ENCODE measurements around the gene CDKN3.
"Not testable (repeated sequence)": the region's sequence is repeated elsewhere in the genome, so short reads cannot be mapped to it uniquely, and the experiment has no call there.

Gene CDKN3

DNA sequence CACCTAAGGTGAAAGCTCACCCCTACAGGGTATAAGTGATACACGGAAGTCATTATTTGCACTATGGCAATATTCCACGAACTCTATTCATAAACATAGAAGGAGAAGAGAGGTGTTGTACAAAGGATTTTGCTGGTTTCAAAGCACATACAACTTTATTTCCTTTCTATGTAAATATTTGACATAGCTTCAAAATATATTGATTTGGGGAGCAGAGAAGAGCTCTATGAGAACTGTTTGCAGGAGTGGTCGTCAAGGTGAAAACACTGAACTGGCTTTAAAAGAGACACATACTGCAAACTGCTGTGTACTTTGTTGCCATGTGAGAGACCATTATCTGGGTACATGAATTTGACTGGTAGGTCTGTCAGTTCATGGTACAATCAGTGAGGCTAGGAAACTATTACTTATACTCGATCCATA is 27.7 kb downstream of the CDKN3 start:
- no peak for DNase-seq (ENCODE audit: low read depth)

DNA sequence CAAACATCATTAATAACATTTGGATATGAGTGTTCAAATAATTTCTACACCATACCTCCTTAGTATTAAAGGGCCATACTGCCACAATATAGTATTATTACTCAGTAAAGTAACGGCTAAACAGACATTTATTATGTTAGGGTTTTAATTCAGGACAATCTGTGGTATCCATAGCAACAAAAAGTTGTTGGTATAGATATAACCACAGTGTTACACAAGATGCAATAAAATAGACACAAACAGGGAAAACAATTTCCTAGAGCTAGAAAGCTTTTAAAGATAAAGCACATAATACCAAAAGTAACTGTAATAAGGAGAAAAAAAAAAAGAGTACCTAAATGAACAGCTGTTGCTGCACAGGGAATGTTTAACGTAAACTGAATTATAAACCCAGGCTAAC is 28.3 kb downstream of the CDKN3 start:
- DNase-seq (ENCODE audit: low read depth): no peak

DNA sequence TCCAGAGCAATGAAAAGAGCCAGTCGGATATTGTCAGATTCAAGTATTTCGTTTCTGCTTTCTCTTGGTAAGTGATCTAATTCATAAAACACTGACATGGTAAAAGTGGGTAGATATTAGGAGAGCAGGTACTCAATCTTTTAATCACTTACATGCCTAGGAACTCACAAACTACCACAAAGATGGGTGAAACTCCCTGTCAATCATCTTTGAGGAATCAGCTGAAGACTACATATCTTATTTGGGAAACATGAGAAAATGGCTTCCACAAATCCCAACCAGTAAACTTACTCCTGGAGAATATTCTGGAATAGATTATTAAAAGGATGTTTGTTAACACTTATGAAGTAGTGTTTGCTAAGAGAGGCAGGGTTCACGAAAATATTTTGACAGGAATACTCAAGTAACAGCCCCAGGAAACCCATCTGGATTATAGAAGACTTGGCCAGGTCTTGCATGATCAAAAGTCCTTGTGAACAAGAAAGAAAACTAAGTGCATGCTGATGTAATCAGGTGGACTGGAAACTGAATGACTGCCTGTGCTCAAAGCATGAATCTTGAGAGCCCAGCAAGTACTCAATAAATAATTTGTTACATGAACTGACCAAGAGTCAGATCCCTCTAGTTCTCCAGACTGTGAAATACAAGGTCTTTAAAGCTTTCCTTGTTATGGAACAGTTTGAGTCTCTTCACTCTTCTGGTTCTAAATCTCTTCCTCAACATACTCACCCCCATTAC is 28.9 kb downstream of the CDKN3 start:
- no peak for DNase-seq (ENCODE audit: low read depth)

DNA sequence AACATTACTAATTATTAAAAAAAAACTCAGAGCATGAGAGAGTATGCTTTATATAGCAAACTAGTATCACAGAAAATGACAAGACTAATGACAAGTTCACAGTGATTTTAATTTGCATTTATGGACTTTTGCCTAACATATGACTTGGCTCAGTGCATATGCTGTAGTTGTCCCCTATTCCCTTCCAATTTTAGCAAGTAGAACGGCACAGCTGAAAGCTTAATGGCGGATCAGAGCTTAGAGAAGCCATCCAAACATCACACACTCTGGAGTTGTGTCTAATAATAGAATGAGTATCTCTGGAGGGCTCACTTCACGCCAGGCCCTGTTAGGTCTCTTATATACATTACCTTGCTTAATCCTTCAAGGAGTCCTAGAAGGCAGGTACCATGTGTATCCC is 31.1 kb downstream of the CDKN3 start:
- DNase-seq (ENCODE audit: low read depth): no peak

DNA sequence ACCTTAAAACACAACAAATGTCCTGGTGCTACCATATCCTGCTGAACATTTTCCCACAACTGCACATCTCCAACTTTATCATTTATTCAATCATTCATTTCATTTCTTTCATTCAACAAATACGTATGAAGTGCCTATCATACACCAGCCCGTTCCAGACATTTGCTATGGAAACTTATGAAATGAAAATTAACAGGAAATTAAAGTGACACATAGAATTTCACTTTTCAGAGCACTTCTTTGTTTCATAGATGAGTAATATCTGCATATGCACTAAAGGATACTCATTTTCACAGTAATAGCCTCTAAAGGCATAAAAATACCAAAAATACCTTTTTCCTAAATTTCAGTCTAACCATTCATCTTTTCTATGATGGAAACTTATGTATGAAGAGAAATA is 31.7 kb downstream of the CDKN3 start:
- no peak for DNase-seq (ENCODE audit: low read depth)

DNA sequence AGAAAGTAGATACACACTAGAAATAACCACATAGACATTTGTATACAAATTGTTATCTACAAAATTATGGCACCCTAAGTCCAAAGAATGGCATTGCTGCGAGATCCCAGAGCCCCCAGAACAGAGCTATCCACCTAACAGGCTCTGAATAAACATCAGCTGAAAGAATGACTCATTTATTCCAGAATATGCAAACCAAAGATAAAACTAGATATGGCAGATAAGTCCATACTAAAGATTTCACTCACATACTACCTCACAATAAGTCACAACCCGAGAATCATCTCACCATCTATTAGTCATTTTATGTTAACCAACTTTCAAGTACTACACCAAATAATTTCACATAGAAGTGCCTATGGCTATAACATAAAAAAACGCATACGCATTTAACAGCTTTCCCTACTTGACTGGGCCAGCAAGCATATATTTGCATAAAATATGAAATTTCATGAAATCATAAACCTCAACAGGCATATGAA is 38.7 kb downstream of the CDKN3 start:
- DNase-seq (ENCODE audit: low read depth): no peak

DNA sequence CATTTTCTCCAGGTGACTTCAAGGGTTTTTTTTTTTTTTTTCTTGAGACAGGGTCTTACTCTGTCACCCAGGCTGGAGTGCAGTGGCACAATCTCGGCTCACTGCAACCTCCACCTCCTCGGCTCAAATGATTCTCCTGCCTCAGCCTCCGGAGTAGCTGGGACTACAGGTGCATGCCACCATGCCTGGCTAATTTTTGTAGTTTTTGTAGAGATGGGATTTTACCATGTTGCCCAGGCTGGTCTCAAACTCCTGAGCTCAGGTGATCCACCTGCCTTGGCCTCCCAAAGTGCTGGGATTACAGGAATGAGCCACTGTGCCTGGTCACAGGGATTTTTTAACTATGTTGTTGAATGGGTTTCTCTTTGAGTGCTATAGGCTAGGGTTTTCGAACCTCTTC is 41.1 kb downstream of the CDKN3 start:
- not testable (repeated sequence) for DNase-seq (ENCODE audit: low read depth)

DNA sequence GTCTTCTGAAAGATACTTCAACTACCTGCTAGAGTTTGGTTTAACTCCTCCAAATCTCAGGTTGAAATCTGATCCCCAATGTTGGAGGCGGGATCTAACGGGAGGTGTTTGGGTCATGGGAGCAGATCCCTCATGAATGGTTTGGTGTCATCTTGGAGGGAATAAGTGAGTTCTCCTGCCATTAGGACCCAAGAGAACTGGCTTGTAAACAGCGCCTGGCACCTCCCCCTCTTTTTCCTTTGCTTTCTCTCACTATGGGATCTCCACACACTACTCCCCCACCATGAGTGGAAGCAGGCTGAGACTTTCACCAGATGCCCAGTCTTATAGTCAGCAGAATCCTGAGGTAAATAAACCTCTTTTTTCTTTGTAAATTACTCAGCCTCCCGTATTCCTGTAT is 41.9 kb downstream of the CDKN3 start:
- DNase-seq (ENCODE audit: low read depth): no peak

DNA sequence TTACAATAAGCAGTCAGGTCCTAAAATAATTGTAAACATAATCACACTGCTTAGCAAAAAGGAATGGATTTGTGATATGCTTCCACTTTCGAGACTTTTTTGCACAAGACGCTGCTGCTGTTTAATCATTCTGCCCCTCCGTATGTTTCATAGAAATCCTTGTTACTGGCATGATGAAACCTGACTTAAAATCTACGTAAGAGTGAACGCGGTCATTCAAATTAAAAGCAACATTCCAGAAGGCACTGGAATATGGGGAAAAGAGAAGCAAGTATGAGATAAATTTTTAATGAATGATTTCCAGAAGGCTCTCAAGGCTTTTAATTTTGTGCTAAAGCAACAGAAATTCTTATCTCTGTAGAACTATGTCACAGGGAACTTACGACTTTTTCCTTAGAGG is 43.2 kb downstream of the CDKN3 start:
- DNase-seq (ENCODE audit: low read depth): no peak

DNA sequence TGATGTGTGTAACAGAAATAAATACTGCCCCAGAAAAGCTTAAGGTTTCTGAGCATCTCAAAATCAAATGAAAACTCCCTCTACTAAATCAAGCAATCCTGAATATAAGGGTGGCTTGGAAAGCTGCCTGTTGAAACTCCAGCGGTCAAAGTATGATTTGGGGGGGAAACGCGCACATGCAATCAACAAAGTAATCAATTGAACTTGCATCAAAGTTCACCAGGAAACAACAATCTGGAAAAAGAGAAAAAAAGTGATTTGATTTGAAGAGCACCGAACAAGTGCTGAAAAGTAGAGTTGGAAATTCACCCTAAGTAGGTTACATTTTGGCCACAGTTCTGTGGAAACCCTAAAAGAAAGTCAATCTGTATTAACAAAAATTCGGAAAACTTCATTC is 43.7 kb downstream of the CDKN3 start:
- DNase-seq (ENCODE audit: low read depth): no peak

DNA sequence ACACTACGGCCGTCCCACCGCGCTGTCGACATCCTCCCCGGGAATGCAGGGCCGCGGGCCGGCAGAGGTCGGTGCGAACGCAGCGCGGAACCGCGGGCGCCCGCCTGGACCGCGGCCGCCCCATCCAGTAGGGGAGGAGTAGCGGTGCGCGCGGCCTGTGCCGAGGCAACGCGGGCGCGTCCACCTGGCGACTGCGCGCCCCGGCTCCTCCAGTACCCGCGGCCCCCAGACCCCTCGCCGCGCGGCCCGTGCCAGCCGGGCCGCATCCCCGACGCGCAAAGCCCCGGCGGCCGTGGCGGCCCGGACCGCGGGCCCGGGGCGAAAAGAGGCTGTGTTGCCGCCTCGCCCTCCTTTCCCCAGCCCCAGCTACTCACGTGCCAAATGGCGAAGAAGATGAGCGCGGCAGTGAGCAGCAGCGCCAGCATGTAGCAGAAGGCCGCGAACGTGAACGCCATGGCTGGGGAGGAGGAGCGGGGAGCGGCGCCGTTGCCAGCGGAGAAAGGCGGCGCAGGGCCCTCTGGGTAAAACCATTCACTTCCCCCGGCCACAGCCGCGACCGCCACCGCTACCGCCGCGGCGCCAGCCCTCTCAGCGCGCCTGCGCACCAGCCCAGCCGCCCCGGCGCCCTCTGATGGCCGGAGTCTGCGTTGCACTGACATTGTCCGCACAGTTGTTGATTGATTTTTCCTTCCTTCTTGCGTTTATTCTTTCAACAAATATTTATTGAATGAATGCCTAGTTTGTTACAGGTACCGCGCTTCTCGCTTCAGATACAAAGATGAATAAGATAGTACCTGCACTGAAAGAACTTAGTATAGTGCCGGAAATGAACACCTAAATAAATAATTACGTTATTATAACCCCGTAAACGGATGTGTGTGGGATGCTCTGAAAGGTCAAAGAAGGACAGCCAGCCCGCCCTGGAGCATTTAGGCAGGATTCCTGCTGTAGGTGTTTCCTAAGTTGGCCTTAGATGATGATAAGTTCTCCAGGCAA is 44.4 kb downstream of the CDKN3 start, which contains the start of gene CNIH1:
Gene CNIH1, minus strand, starts transcription at position 502 of the 996 bp plus-strand sequence. Its CDS starts 47 bp downstream, at position 455.
- peak; percentile 84 for DNase-seq (ENCODE audit: low read depth)

DNA sequence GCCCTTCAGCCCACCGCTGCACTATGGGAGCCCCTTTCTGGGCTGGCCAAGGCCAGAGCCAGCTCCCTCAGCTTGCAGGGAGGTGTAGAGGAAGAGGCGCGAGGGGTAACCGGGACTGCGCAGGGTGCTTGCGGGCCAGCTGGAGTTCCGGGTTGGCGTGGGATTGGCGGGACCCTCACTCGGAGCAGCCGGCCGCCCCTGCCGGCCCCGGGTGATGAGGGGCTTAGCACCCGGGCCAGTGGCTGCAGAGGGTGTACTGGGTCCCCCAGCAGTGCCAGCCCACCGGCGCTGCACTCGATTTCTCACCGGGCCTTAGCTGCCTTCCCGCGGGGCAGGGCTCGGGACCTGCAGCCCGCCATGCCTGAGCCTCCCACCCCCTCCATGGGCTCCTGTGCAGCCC is 46.2 kb downstream of the CDKN3 start:
- not testable (repeated sequence) for DNase-seq (ENCODE audit: low read depth)

DNA sequence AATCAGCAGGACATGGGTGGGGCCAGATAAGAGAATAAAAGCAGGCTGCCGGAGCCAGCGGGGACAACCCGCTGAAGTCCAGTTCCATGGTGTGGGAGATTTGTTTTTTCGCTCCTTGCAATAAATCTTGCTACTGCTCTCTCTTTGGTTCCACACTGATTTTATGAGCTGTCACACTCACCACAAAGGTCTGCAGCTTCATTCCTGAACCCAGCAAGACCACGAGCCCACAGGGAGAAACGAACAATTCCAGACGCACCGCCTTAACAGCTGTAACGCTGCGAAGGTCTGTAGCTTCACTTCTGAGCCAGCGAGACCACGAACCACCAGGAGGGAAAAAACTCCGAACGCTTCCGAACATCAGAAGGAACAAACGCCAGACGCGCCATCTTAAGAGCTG is 47.2 kb downstream of the CDKN3 start:
- DNase-seq (ENCODE audit: low read depth): no peak

DNA sequence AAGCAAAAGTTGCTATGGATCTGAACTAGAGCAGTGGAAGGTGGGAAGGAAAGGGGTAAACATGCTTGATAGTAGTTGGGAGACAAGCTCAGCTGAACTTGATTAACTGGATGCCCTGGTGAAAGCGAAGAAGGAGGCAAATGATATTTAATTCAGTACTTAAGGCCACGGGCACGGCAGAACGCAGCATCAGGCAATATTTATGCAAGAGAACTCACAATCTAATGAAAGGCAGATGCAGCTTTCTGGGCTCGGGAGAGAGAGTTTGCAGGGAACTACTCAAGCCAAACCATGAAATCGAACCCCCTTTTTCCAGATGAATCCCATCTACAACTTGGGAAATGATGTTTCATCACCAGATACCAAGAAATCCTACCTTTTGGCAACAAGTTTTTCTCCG is 47.9 kb downstream of the CDKN3 start:
- no peak for DNase-seq (ENCODE audit: low read depth)

DNA sequence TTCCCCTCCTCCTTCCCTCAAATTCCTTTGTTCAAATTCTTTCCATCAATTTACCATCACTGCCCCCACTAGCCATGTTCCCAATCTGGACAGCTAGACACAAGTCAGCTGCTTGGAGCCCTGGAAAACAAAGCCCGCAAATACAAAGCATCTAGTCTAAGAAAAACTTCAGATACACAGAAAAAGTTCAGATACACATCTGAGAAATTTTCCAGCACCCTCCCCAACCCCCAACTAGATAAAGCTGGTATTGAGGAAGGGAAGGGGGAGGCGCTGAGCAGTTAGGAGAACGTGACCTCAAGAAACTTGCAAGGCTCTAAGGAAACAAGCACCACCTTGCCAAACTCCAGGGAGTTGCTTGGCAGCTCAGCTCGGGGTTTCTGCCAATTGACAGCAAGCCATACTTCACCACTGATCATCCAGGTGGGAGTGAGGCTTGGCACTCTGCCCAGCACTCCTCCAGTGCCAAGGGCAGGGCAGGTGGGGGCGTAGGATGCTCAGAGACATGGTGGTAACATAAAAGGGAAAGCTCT is 49.4 kb downstream of the CDKN3 start:
- no peak for DNase-seq (ENCODE audit: low read depth)

DNA sequence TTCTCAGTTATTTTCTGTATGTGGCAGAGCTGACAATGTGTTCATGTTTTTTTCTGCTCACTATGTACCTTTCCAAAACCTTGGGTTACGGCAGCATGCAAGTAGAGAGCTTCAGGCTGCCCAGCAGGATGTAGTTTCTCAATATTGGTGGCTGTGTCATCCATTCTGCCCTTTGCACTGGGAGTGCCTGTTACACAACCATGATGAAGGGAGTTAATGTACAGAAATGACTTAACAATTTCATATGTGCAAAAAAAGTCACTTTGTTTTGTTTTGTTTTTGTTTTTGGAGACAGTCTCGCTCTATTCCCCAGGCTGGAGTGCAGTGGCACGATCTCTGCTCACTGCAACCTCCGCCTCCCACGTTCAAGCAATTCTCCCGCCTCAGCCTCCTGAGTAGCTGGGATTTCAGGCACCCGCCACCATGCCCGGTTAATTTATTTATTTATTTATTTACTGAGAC is 50.5 kb downstream of the CDKN3 start:
- no peak for DNase-seq (ENCODE audit: low read depth)

DNA sequence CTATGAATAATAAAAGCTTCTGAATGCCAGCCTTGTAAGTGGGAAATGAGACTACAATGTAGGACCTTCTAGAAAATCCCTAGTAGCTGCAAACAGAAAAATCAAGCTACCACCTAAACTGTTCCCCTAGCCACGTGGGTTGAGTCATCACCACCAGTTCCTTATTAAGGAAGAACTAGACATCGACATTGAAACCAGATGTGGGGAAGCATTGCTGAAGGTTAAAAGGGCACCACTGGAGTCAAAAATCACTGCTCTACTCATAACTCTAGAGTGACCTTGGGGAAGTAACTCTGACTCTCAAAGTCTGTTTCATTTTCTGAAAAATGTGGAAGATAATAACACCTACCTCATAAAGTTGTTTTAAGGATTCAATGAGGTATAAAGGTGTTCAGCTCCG is 53.7 kb downstream of the CDKN3 start:
- no peak for DNase-seq (ENCODE audit: low read depth)

DNA sequence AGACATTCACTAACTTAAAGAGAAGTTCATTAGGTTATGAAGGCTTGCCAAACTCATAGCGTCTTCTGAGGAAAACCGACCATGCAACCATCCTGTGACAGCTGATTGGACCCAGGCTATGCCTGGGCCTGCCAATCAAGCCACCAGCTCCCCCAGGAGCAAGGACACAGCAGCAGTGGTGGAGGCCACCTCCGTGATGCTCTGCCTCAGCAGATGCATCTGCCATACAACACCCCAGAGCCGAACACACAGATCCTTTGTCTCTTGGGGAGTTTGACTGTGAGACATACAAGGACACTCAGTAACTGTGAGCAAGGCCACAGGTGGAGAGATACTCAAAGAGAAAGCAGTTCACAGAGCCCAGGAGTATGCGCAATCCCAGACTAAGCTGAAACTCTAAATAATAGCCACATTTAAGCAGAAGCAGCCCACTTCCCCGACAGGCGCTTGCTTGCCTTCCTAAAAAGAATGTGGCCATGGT is 54.4 kb downstream of the CDKN3 start:
- no peak for DNase-seq (ENCODE audit: low read depth)

DNA sequence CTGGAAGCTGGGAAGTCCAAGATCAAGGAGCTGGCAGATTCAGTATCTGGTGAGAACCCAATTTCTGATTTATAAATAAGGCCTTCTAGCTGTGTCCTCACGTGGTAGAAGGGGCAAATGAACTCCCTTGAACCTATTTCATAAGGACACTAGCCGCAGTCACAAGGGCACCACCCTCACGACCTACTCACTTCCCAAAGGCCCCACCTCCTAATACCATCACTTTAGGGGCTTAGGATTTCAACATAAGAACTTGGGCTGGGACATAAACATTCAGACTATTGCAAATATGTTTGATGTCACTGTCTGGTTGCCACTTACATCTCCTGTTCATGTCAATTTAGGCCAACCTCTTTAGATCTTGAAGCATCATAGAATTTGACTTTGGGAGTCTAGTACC is 55.2 kb downstream of the CDKN3 start:
- no peak for DNase-seq (ENCODE audit: low read depth)

DNA sequence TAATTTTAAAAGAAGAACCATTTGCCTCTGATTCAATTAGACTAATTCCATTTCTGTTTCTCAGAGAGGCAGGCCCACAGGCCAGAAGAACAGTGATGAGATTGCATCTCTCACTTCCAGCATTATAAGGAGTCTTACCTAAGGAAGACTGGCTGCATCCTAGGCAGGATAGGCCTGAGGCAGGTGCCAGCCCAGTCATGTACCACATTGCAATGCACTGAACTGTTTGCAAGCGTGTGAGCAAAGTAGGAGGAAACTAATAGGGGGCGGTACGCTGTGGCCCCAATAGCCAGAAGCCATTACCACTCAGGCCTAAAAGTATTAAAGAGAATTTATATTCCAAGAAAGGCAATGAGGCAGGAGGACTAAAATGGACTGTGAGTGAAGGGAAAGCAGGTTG is 56.4 kb downstream of the CDKN3 start:
- DNase-seq (ENCODE audit: low read depth): no peak

DNA sequence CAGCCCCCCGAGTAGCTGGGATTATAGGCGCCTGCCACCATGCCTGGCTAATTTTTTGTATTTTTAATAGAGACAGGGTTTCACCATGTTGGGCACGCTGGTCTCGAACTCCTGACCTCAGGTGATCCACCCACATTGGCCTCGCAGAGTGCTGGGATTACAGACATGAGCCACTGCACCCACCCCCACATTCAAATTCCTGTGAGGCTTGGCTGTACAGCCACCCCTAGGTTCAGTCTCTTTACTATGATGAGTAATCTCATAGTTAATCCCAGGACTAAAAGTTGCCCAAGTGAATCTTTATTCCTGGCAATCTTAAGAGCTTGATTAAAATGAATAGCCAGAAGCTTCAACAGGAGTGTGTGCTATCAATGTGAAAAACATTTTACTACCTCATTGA is 57.2 kb downstream of the CDKN3 start:
- not testable (repeated sequence) for DNase-seq (ENCODE audit: low read depth)

DNA sequence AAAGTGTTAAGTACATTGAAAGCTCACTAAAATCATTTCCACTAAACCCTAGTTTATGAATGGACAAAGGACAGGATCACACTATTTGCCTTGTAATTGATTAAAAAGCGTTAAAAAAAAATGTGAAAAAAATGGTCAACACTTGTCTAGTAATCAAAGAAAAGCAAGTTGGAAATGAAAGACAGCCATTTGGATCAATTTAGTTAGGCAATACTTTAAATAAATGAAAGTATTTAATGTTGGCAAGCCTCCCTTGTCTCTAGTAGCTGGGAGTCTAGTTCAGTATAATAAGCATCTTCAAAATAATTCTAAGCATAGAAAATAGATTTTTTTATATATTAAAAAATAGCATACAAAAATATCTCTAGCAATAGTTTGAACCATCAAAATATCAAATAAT is 58.6 kb downstream of the CDKN3 start:
- no peak for DNase-seq (ENCODE audit: low read depth)

All from T-helper 22 cell (primary cell).